Activated CD8-positive, alpha-beta memory T cell treated with anti-CD3 and anti-CD28 coated beads, Interleukin-2, amount 50 U/mL, for 24 hours (primary cell): ENCODE data around the gene POMT2.
"Not testable (repeated sequence)": the region's sequence is repeated elsewhere in the genome, so short reads cannot be mapped to it uniquely, and the experiment has no call there.

Experiments used
- DNase-seq: peaks from one replicate; pipeline ENCODE4 v3.0.0-alpha.2; 2020; ENCODE audit errors: extremely low read depth

The POMT2 gene

GRCh38 chr14:77324816-77325745 is 4.4 kb upstream of the POMT2 start:
- DNase-seq = no peak

- DNase-seq = no peak
Observed at GRCh38 chr14:77324289-77324688, 3.6 kb upstream of the POMT2 start.

GRCh38 chr14:77323571-77323970 is 2.9 kb upstream of the POMT2 start:
- no peak for DNase-seq

GRCh38 chr14:77322951-77323350 is 2.3 kb upstream of the POMT2 start:
- DNase-seq = no peak

- DNase-seq = no peak
Observed at GRCh38 chr14:77322250-77322902, 1.7 kb upstream of the POMT2 start.

- DNase-seq = no peak
Observed at GRCh38 chr14:77319422-77319821, 1.3 kb downstream of the POMT2 start.

GRCh38 chr14:77318756-77319155 is 1.9 kb downstream of the POMT2 start:
- DNase-seq = not testable (repeated sequence)

- DNase-seq = no peak
Observed at GRCh38 chr14:77318006-77318553, 2.6 kb downstream of the POMT2 start.

GRCh38 chr14:77316872-77317301 is 3.8 kb downstream of the POMT2 start:
- DNase-seq = no peak

GRCh38 chr14:77316195-77316505 is 4.5 kb downstream of the POMT2 start:
- DNase-seq = no peak

- no peak for DNase-seq
Observed at GRCh38 chr14:77314539-77315457, 5.9 kb downstream of the POMT2 start.

- DNase-seq = no peak
Observed at GRCh38 chr14:77314043-77314442, 6.6 kb downstream of the POMT2 start.

- no peak for DNase-seq
Observed at GRCh38 chr14:77313371-77313770, 7.3 kb downstream of the POMT2 start.

- DNase-seq = no peak
Observed at GRCh38 chr14:77311217-77311616, 9.5 kb downstream of the POMT2 start.

- DNase-seq = no peak
Observed at GRCh38 chr14:77310026-77310425, 10.7 kb downstream of the POMT2 start.

- DNase-seq = no peak
Observed at GRCh38 chr14:77309131-77309530, 11.6 kb downstream of the POMT2 start.

GRCh38 chr14:77306851-77307496 is 13.7 kb downstream of the POMT2 start:
- no peak for DNase-seq

- no peak for DNase-seq
Observed at GRCh38 chr14:77306416-77306815, 14.3 kb downstream of the POMT2 start.

- no peak for DNase-seq
Observed at GRCh38 chr14:77305696-77306095, 15.0 kb downstream of the POMT2 start.

- DNase-seq = no peak
Observed at GRCh38 chr14:77303417-77304156, 17.1 kb downstream of the POMT2 start.

- DNase-seq = no peak
Observed at GRCh38 chr14:77302926-77303325, 17.8 kb downstream of the POMT2 start.
